Psoas muscle (tissue), 8 donors: ENCODE results near the gene NPTN. TPM values are rescaled to one million over a fixed set of nuclear protein-coding genes. Genes with fewer than 3 reads are reported as not detected.
"Not testable (repeated sequence)": the region's sequence is repeated elsewhere in the genome, so short reads cannot be mapped to it uniquely, and the experiment has no call there.

Experiments used
- ATAC-seq, 4 donors: fragments of 200-7000 bp; cut with Tn5 transposase; one replicate each; pipeline ENCODE4 v1.9.1; 2020; ENCODE audit warnings: moderate library complexity in 3 of 4, mild to moderate bottlenecking in 2 of 4
- DNase-seq, 2 donors: peaks; one replicate each; pipeline ENCODE4 v3.0.0-alpha.2; 2020
- H3K27ac ChIP-seq: fragments of 200-600 bp; one replicate; pipeline ENCODE4 v1.8.0; 2022
- H3K27me3 ChIP-seq, 3 donors: fragments of 200-600 bp in 1 of 3; one replicate each; pipeline versions ENCODE4 v1.6.1 to v1.8.0; 2013 to 2022; ENCODE audit warnings: low read length in 2 of 3, mild to moderate bottlenecking in 2 of 3, moderate library complexity in 1 of 3; ENCODE audit not compliant: insufficient read depth in 3 of 3
- H3K36me3 ChIP-seq, 2 donors: fragments of 200-600 bp in 1 of 2; one replicate each; pipeline versions ENCODE4 v1.6.1 to v1.8.0; 2013 to 2022; ENCODE audit warnings: low read depth in 1 of 2, mild to moderate bottlenecking in 1 of 2, moderate library complexity in 1 of 2; ENCODE audit not compliant: insufficient read depth in 1 of 2
- H3K4me1 ChIP-seq: fragments of 200-600 bp; one replicate; pipeline ENCODE4 v1.8.0; 2022
- H3K4me3 ChIP-seq: fragments of 200-600 bp; one replicate; pipeline ENCODE4 v1.8.0; 2022; ENCODE audit warnings: mild to moderate bottlenecking
- H3K9me3 ChIP-seq: fragments of 200-600 bp; one replicate; pipeline ENCODE4 v1.8.0; 2022
- WGBS, 3 donors: extraction: QIAGEN DNeasy Blood & Tissue Kit; methylation state at CpG; one replicate each; pipeline versions ENCODE4 v1.1.6 to v1.1.7; 2013; 5-methylcytosine and 5-hydroxymethylcytosine counted together
- intact Hi-C, 2 donors: fragments of 100-400 bp; cut with DNase I; formaldehyde crosslinking; loops; one replicate each; pipeline versions ENCODE4 v1.11.0 to v1.14.2; 2022
- polyA plus RNA-seq, 3 donors: library from polyadenylated mRNA; stranded (reverse); fragments of 200-250 nt; gene quantifications; one replicate each; pipeline ENCODE4 v1.2.3, GENCODE V29; 2013
- total RNA-seq, 4 donors: library from RNA; stranded (reverse); fragmentation: NEBNext Ultra II Directional in 2 of 4; extraction: Animal tissue kit (Norgen Biotek cat#: 25700) in 2 of 4; gene quantifications; one replicate each; pipeline versions ENCODE4 v1.2.1 to v1.2.4, GENCODE V29; 2021 to 2023
- TF ChIP-seq, protein P1 (sequence below): fragments of 200-600 bp; IDR thresholded peaks from one replicate; pipeline ENCODE4 v1.8.0; 2022; ENCODE audit warnings: antibody characterized with exemption
- donor health status: healthy with polysubstance abuse.
- donor health status: DM: no; HTN: no; CAD: no; lungs with moderate emphysema.
- donor health status: Bipolar disorder and iron deficiency.
- donor health status: healthy.
- donor health status: DM: yes; HTN: yes; CAD: no.
- donor health status: DM: no; HTN: no; CAD: no.
- donor health status: DM: no; HTN: no; CAD: no.
- donor health status: DM: yes; HTN: yes; CAD: no.

Gene NPTN
- total and polyA plus RNA-seq, 7 donors = 26.3 to 41.1 (median 32.1) TPM

GRCh38 chr15:73560501-73561117, 72.6 kb downstream of the NPTN start:
- H3K27me3 ChIP-seq = no peaks in the 10 kb centered on the region
- no peaks in the 10 kb centered on the region for H3K4me1 ChIP-seq
- WGBS, 3 donors = 39 to 54% (median 40%) methylated on average over 2 of the region's 2 CpGs
- peak in 3 of 4 donors; percentile 54 to 83 (median 74) for ATAC-seq
- peaks cover 0 to 87% of the 10 kb centered on the region in 2 donors for H3K36me3 ChIP-seq
- no peak overlapping the region for H3K4me3 ChIP-seq
- DNase-seq = no peak
- intact Hi-C loops = loop anchor here (2.0 to 10.0 kb wide), 4 partner anchors 78 to 354 kb away; no protein-coding TSS in a partner anchor
- H3K27ac ChIP-seq = no peak overlapping the region
- TF ChIP-seq, protein P1, sequence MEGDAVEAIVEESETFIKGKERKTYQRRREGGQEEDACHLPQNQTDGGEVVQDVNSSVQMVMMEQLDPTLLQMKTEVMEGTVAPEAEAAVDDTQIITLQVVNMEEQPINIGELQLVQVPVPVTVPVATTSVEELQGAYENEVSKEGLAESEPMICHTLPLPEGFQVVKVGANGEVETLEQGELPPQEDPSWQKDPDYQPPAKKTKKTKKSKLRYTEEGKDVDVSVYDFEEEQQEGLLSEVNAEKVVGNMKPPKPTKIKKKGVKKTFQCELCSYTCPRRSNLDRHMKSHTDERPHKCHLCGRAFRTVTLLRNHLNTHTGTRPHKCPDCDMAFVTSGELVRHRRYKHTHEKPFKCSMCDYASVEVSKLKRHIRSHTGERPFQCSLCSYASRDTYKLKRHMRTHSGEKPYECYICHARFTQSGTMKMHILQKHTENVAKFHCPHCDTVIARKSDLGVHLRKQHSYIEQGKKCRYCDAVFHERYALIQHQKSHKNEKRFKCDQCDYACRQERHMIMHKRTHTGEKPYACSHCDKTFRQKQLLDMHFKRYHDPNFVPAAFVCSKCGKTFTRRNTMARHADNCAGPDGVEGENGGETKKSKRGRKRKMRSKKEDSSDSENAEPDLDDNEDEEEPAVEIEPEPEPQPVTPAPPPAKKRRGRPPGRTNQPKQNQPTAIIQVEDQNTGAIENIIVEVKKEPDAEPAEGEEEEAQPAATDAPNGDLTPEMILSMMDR = peak; percentile 59
- H3K9me3 ChIP-seq = no peaks in the 10 kb centered on the region

DNA sequence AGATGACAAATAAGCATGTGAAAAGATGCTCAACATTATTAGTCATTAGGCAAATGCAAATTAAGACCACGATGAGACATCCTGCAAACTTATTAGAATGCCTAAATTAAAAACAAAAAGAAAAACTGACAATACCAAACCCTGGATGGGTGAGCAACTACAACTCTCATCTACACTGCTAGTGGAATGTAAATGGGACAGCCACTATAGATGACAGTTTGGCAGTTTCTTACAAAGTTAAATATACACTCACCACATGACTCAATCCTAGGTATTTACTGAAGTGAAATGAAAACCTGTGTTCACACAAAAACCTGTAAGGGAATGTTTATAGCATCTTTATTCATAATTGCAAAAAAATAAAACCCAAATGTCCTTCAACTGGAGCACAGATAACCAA, 74.7 kb downstream of the NPTN start:
- Histone ChIP-seq H3K9me3 (no peaks in the 10 kb centered on the region), H3K36me3 (peaks cover 0 to 88% of the 10 kb centered on the region in 2 donors), H3K4me3 (no peak overlapping the region), H3K27ac (no peak overlapping the region), H3K27me3 (no peaks in the 10 kb centered on the region), H3K4me1 (no peaks in the 10 kb centered on the region)
- 93 to 97% (median 93%) methylated on average over 1 of the region's 1 CpG for WGBS, 3 donors
- ATAC-seq (no peak), DNase-seq (no peak)
- intact Hi-C loops = no loop called here
- TF ChIP-seq, protein P1 = no peak

- H3K27ac ChIP-seq = no peak overlapping the region
- peaks cover 0 to 55% of the 10 kb centered on the region in 2 donors for H3K36me3 ChIP-seq
- ATAC-seq (no peak), DNase-seq (no peak)
- intact Hi-C loops = no loop called here
- H3K4me1 ChIP-seq = no peaks in the 10 kb centered on the region
- WGBS, 3 donors = 93 to 97% (median 95%) methylated on average over 4 of the region's 4 CpGs
- TF ChIP-seq, protein P1 = no peak
- no peaks in the 10 kb centered on the region for H3K27me3 ChIP-seq
- no peak overlapping the region for H3K4me3 ChIP-seq
- H3K9me3 ChIP-seq = no peaks in the 10 kb centered on the region
Measured at GRCh38 chr15:73555080-73555479, 78.1 kb downstream of the NPTN start.

DNA sequence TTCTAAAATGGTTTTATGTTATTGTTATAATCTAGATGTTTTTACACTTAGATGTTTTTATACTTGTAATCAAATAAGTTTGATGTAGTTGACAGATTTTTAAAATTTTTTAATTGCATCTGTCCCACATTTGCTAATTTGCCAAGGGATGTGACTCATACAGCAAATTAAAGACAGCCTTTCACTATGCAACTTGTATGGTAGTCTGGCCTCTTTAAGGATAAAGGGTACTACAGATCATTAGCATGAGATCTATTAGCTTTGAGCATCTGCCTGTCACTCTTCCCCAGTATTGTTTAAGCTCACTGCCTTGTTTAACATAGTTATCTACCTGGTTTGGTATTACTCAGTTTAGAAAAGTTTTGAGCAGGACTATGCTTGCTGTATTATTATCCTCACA, 83.0 kb downstream of the NPTN start:
- H3K4me1 ChIP-seq = no peaks in the 10 kb centered on the region
- H3K4me3 ChIP-seq = no peak overlapping the region
- H3K9me3 ChIP-seq = no peaks in the 10 kb centered on the region
- DNase-seq = no peak
- intact Hi-C loops = no loop called here
- no peaks in the 10 kb centered on the region for H3K27me3 ChIP-seq
- peaks cover 0 to 13% of the 10 kb centered on the region in 2 donors for H3K36me3 ChIP-seq
- TF ChIP-seq, protein P1 = no peak
- ATAC-seq = no peak
- no peak overlapping the region for H3K27ac ChIP-seq

DNA sequence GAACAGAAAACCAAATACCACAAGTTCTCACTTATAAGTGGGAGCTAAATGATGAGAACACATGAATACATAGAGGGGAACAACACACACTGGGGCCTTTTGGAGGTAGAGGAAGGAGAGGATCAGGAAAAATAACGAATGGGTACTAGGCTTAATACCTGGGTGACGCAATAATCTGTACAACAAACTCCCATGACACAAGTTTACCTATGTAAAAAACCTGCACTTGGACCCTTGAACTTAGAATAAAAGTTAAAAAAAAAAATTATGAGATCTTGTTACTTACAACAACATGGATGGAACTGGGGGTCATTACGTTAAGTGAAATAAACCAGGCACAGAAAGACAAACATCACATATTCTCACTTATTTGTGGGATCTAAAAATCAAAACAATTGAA, 84.3 kb downstream of the NPTN start:
- H3K4me3 ChIP-seq, H3K36me3 ChIP-seq, H3K9me3 ChIP-seq, H3K27me3 ChIP-seq, H3K4me1 ChIP-seq, intact Hi-C loops, DNase-seq, ATAC-seq, H3K27ac ChIP-seq: not testable (repeated sequence)
- 94 to 95% (median 95%) methylated on average over 3 of the region's 3 CpGs for WGBS, 3 donors
